Activated CD4-positive, alpha-beta T cell treated with anti-CD3 and anti-CD28 coated beads, Interleukin-2, amount 10 ng/mL, durations not matched to agents 24 days and 14 days (primary cell): ENCODE data around the gene DYNC2I2. TPM values are rescaled to one million over a fixed set of nuclear protein-coding genes. Genes with fewer than 3 reads are reported as not detected.
"Not testable (repeated sequence)": the region's sequence is repeated elsewhere in the genome, so short reads cannot be mapped to it uniquely, and the experiment has no call there.

Experiments used
- DNase-seq: peaks from one replicate; pipeline ENCODE4 v3.0.0; 2022
- H3K27ac Mint-ChIP-seq: one replicate; pipeline ENCODE4 v1.8.0; 2022; ENCODE audit warnings: mild to moderate bottlenecking, mixed read lengths
- H3K27me3 Mint-ChIP-seq: one replicate; pipeline ENCODE4 v1.8.0; 2022; ENCODE audit warnings: mixed read lengths
- H3K36me3 Mint-ChIP-seq: one replicate; pipeline ENCODE4 v1.8.0; 2022; ENCODE audit warnings: low read depth, mild to moderate bottlenecking, mixed read lengths
- H3K4me1 Mint-ChIP-seq: one replicate; pipeline ENCODE4 v1.8.0; 2021; ENCODE audit warnings: mixed read lengths
- H3K4me3 Mint-ChIP-seq: one replicate; pipeline ENCODE4 v1.8.0; 2022; ENCODE audit warnings: mild to moderate bottlenecking, moderate library complexity, mixed read lengths
- H3K9me3 Mint-ChIP-seq: one replicate; pipeline ENCODE4 v1.8.0; 2021; ENCODE audit warnings: mixed read lengths
- intact Hi-C: fragments of 100-400 bp; cut with micrococcal nuclease; formaldehyde crosslinking; loops from one replicate; pipeline ENCODE4 v1.15.1; 2023
- total RNA-seq: library from RNA; stranded (reverse); gene quantifications from 2 replicates; pipeline ENCODE4 v1.2.3, GENCODE V29; 2022

DYNC2I2 gene
- total RNA-seq, 1 donor from 2014 or later, result 47.4 TPM

DNA sequence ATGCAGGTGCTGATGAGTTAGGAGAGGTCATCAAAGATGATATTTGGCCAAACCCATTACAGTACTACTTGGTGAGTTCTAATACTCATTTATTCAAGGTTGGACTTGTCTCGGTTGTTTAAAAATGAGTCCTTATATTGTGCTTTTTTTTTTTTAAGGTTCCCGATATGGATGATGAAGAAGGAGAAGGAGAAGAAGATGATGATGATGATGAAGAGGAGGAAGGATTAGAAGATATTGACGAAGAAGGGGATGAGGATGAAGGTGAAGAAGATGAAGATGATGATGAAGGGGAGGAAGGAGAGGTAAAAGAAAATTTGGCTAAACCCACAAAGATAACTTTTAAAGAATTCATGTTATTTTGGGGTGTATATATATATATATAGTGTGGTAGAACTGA is 37.1 kb upstream of the DYNC2I2 start:
- H3K27me3 Mint-ChIP-seq, result not testable (repeated sequence)
- H3K27ac Mint-ChIP-seq, result peak overlapping the region; percentile 17

DNA sequence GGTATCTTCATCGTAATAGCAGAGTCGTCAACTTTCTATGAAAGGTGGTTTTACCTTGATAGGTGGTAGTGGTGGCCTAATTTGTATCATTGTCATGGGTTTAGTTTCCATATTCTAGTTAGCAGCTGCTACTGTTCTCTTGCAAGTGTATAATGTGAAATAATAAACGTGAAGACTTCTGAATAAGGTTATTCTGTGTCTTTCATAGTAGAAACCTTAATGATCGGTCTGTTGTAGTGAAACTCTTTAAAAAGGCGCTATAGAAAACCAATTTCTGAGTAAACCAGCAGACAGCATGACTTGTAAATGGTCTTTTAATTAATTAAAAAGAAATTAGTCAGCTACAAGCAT is 34.0 kb upstream of the DYNC2I2 start:
- Mint-ChIP-seq H3K4me1 (peaks cover 43% of the 10 kb centered on the region), H3K36me3 (peaks cover 46% of the 10 kb centered on the region), H3K9me3 (no peaks in the 10 kb centered on the region), H3K27ac (peak overlapping the region; percentile 97), H3K27me3 (no peaks in the 10 kb centered on the region), H3K4me3 (peak overlapping the region; percentile 96)
- intact Hi-C loops, result no loop called here
- DNase-seq, result no peak

More for the DNA sequence above, 37.1 kb upstream of the DYNC2I2 start:
- Mint-ChIP-seq H3K36me3 (peaks cover 64% of the 10 kb centered on the region), H3K4me1 (peaks cover 22% of the 10 kb centered on the region)
- intact Hi-C loops, H3K4me3 Mint-ChIP-seq, DNase-seq, H3K9me3 Mint-ChIP-seq: not testable (repeated sequence)

DNA sequence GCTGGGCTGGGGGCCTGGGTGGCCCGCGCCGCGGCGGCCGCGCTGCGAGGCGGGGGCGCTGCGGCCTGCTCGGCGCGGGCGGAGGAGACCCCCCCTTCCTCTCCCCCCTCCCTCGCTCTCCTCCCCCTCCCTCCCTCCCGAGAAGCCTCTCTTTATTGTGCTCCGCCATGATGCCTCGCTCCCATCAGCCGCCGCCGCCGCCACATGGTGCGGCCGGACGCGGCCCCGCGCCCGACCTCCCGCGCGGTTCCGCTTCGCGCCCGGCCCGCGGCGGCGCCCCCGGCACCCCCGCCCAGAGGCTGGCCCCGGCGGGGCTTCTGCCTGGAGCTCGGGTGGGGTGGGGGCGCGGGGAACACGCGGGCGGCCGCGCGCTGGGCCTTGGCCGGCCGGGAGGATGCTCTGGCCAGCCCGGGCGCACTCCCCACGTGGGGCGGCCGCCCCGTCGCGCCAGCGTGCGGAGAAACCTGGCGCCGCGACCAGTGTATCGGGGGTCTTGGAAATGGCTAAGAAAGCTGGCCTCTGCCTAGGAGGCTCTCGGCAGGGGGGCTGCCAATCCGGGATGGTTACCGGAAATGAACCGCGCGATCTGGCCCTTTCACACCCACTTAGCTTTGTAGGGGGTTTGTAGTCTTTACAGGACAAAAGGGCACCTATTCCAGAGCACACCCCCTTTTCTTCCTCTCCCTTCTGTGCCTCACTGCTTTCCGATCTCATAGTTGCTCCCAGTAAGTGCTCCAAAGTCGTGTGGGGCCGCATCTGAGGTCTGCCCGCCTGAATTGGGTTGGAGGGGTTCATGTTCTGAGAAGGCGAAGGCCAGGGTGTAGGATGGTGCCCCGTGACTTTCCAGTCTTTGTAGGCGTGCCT is 33.4 kb upstream of the DYNC2I2 start:
- H3K4me1 Mint-ChIP-seq, result peaks cover 49% of the 10 kb centered on the region
- intact Hi-C loops, result loop anchor here (1.0 to 5.0 kb wide), 3 partner anchors 34 to 257 kb away; partner anchors contain the start of genes DOLK, NUP188, ZDHHC12 and ZER1
- no peaks in the 10 kb centered on the region for H3K27me3 Mint-ChIP-seq
- peaks cover 42% of the 10 kb centered on the region for H3K36me3 Mint-ChIP-seq
- H3K27ac Mint-ChIP-seq, result peak overlapping the region; percentile 97
- DNase-seq, result peak; percentile 84
- H3K4me3 Mint-ChIP-seq, result peak overlapping the region; percentile 96
- no peaks in the 10 kb centered on the region for H3K9me3 Mint-ChIP-seq

DNA sequence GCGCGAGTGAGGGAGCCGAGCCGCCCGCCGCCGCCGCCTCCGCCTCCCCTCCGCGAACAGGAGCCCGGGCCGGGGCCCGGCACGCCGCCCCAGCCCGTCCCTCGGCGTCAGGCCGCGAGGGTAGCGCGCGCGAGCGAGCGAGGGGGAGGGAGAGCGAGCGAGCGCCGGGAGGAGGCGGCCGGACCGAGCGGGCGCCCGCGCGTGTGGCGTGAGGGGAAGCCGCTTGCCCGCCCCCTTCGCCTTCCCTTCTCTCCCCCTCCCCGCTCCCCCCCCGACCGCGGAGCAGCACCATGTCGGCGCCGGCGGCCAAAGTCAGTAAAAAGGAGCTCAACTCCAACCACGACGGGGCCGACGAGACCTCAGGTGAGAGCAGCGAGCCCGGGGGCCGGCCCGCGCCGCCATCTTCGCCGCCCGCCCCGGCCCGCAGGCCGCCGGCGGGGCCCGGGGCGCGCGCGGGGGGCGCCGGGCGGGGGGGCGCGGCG is 32.7 kb upstream of the DYNC2I2 start:
- Mint-ChIP-seq H3K4me3 (peak overlapping the region; percentile 47), H3K27ac (peak overlapping the region; percentile 63), H3K4me1 (peaks cover 56% of the 10 kb centered on the region), H3K27me3 (no peaks in the 10 kb centered on the region), H3K36me3 (peaks cover 39% of the 10 kb centered on the region), H3K9me3 (no peaks in the 10 kb centered on the region)
- intact Hi-C loops, result loop anchor here (1.0 to 5.0 kb wide), 3 partner anchors 35 to 258 kb away; partner anchors contain the start of genes DOLK, NUP188, ZDHHC12 and ZER1
- DNase-seq, result no peak

DNA sequence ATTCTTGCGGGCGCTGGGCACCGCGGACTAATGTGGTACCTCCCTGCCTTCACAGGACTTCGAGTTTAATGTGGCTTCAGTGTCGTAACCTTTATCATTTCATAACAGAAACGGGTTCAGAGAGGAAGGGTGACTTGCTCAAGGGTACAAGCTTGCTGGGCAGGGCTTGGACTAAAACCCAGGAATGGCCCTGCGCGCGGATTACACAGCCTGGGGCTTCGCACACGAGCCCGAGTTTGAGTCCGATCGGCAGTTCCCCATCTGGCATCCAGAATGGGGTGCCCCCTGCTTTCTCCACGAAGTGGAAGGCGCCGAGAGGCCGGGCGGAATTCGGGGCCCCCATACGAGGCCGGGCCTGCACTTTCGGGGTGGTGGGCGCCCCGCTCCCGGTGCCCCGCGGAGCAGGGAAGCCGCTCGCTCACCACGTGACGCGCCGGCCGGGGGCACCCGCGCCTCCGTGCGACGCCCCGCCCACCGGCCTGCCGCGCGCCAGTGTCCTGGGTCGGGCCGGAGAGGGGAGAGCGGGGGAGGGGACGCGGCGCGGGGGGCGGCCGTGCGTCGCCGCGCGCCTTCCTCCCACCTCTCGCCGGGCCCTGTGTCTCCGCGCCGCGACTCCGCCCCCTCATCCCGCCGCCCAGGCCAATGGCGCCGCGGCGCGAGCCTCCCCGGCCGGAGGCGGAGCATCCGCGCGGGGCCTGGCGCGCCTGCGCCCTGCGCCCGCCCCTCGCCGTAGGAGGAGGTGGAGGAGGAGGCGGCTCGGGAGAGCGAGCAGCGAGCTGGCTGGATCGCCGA is 32.0 kb upstream of the DYNC2I2 start, which contains the start of gene SET:
TSS of gene SET (plus strand) at position 722 of the 792 bp plus-strand sequence. CDS start 361 bp downstream, outside the sequence.
- no peaks in the 10 kb centered on the region for H3K9me3 Mint-ChIP-seq
- peak within 1 kb of the TSS; percentile 93 for H3K27ac Mint-ChIP-seq
- H3K36me3 Mint-ChIP-seq, result peaks cover 39% of the 10 kb centered on the region
- peak within 1 kb of the TSS; percentile 78 for H3K4me3 Mint-ChIP-seq
- H3K27me3 Mint-ChIP-seq, result no peaks in the 10 kb centered on the region
- peak; percentile 98 for DNase-seq
- peaks cover 57% of the 10 kb centered on the region for H3K4me1 Mint-ChIP-seq
- intact Hi-C loops, result loop anchor here (1.0 to 5.0 kb wide), 3 partner anchors 36 to 259 kb away; partner anchors contain the start of genes DOLK, NUP188, ZDHHC12 and ZER1

DNA sequence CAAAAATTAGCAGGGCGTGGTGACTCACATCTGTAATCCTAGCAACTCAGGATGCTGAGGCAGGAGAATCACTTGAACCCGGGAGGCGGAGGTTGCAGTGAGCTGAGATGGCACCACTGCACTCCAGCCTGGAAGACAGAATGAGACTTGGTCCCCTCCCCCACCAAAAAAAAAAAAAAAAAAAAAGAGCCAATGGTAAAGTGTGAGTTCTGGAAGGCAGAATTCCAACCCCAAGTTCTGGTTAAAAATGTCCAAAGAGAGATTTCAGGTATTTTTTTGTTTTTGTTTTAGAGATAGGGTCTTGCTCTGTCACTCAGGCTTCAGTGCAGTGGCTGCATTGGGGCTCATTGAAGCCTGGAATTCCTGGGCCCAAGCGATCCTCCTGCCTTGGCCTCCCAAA is 30.8 kb upstream of the DYNC2I2 start:
- Mint-ChIP-seq H3K4me1 (peaks cover 55% of the 10 kb centered on the region), H3K4me3 (peak overlapping the region; percentile 40), H3K9me3 (no peaks in the 10 kb centered on the region), H3K27ac (peak overlapping the region; percentile 65), H3K27me3 (no peaks in the 10 kb centered on the region), H3K36me3 (peaks cover 28% of the 10 kb centered on the region)
- DNase-seq, result no peak
- intact Hi-C loops, result loop anchor here (5.0 kb wide), 2 partner anchors 85 to 260 kb away; partner anchors contain the start of genes DOLK, NUP188 and ZER1

DNA sequence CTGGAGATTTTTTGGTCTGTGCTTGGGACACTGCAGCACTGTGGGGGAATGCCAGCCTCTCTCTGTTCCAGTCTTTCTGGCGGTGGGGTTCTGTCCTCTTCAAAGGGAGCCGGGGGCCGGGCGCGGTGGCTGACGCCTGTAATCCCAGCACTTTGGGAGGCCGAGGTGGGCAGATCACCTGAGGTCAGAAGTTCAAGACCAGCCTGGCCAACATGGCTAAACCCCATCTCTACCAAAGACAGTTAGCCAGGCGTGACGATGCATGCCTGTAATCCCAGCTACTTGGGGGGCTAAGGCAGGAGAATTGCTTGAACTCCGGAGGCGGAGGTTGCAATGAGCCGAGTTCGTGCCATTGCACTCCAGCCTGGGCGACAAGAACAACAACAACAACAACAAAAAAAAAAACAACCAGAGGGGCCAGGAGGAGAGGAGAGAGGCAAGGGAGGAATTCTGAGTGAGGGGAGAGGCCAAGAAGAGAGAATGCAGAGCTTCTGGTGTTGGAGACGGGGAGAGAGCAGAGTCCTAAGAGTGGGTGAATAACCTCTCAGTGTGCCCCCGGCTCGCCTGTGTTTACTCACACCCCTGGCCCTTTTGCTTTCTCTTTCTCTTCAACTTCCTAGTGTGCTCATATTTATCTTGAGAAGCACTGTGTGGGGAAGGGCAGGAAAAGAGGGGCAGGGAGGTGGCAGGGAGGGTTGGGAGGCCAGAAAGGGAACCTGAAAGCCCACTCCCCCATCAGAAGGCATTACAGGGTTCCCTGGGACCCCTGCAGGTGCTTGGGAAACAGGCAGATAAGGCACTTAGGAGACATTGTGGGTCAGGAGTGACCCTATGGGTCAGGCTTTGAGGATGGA is 29.2 kb upstream of the DYNC2I2 start:
- intact Hi-C loops, result loop anchor here (2.0 to 5.0 kb wide), 3 partner anchors 17 to 261 kb away; partner anchors contain the start of genes DOLK, NUP188, PKN3 and ZER1
- DNase-seq, result peak; percentile 84
- Mint-ChIP-seq H3K27ac (peak overlapping the region; percentile 96), H3K4me3 (peak overlapping the region; percentile 95), H3K4me1 (peaks cover 44% of the 10 kb centered on the region), H3K9me3 (no peaks in the 10 kb centered on the region), H3K36me3 (peaks cover 15% of the 10 kb centered on the region), H3K27me3 (no peaks in the 10 kb centered on the region)

DNA sequence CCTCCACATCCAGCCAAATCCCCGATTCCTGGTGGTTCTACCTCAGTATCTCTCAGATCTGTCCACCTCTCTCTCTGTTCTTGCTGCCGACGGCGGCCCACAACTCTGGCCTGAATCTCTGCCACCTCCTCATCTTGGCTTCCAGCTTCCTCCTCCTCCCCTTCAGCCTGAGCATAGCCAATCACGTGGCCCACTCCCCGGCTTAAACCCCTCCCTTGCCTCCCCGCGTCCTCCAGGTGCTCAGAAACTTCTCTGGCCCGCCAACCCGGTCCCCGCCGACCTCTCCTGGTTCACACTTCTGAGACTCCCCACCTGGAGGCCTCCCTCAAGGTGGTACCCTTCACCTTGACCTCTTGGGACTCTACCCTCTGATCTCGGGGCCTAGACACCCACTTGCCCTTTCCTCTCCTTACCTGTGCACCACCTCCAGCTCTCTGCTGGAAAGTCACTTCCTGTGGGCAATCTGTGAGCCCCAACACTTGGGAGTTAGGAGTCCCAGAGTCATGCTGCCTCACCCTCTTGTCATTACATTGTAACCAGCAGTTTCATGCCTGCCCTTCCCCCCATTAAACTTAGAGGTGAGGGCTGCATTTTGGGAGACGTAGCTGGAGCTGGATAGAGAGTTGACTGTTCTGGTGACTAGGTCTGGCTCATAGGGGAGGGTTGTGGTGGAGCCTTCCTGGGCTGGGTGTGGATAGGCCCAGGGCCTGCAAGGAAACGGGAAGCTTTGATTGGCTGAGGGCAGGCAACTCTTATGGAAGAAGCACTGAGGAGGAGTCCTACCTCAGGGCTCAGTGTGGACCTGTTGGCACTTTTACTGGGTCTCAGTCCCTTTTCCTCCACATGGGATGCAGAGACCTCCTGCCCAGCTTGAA is 27.9 kb upstream of the DYNC2I2 start:
- Mint-ChIP-seq H3K9me3 (no peaks in the 10 kb centered on the region), H3K27ac (peak overlapping the region; percentile 96), H3K4me1 (peaks cover 42% of the 10 kb centered on the region), H3K36me3 (peaks cover 9% of the 10 kb centered on the region), H3K4me3 (peak overlapping the region; percentile 95), H3K27me3 (no peaks in the 10 kb centered on the region)
- intact Hi-C loops, result loop anchor here (1.0 to 5.0 kb wide), 6 partner anchors 18 to 263 kb away; partner anchors contain the start of genes DOLK, DYNC2I2, NUP188 and PKN3
- DNase-seq, result peak; percentile 94

DNA sequence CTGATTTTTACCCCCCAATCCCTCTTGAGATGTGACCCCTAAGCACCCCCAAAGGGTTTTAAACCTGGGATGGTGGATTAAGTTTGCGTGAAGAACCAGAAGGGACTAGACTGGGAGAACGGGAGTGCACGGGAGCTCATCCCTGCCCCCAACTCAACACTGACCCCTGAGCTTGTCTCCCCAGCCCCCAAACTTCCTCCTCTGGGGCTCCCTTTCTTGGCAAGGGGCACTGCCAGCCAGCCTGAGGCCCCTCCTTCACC is 27.3 kb upstream of the DYNC2I2 start:
- peaks cover 42% of the 10 kb centered on the region for H3K4me1 Mint-ChIP-seq
- no peaks in the 10 kb centered on the region for H3K27me3 Mint-ChIP-seq
- no peak for DNase-seq
- H3K27ac Mint-ChIP-seq, result peak overlapping the region; percentile 96
- no peaks in the 10 kb centered on the region for H3K9me3 Mint-ChIP-seq
- H3K4me3 Mint-ChIP-seq, result peak overlapping the region; percentile 95
- intact Hi-C loops, result loop anchor here (1.0 to 2.0 kb wide), 4 partner anchors 19 to 132 kb away; partner anchors contain the start of genes DYNC2I2, PKN3, SPTAN1 and ZDHHC12
- peaks cover 9% of the 10 kb centered on the region for H3K36me3 Mint-ChIP-seq

DNA sequence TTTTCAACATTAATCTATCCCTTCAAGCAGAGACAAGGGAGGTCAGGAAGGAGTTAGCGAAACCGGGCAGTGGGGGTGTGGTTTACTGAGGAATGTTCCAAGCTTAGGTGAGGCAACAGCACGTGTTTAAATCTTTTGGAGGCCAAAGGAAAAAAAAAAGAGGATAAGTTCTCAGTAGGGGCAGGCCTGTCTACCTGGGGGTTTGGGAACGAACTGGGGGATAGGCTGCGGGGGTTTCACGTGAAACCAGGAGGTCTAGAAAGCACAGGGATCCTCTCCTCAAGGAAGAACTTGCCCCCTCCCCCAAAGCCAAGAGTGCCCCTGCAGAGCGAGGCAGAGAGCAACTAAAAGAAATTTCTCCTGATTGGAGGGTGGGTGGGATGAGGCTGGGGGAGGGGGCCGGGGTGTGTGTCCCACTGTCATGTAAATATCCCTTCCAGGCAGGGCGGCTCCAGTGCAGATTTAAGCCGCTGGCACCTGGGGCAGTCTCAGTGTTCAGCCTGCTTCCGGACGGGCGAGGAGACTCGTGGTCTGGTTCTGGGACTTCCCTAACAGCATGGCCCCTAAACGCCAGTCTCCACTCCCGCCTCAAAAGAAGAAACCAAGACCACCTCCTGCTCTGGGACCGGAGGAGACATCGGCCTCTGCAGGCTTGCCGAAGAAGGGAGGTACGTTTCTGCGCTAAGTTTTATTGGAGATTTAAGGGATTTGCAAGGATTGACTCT is 26.9 kb upstream of the DYNC2I2 start:
- Mint-ChIP-seq H3K4me1 (peaks cover 42% of the 10 kb centered on the region), H3K9me3 (no peaks in the 10 kb centered on the region)
- intact Hi-C loops, result loop anchor here (1.0 to 2.0 kb wide), 5 partner anchors 19 to 227 kb away; partner anchors contain the start of genes DYNC2I2, ODF2, PKN3 and SPTAN1

DNA sequence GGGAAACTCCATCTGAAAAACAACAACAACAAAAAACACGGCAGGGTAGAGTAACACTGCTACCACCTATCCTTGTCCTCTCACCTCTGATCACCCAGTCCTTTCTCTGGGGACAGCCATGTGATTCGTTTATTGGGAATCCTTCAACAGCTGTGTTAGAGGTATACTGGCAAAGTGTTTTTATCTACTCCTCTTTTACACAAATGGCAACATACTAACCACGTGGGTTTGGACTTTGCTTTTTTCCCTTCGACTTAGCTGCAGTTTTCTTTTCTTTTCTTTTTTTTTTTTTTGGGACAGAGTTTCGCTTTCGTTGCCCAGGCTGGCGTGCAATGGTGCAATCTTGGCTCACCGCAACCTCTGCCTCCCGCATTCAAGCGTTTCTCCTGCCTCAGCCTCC is 21.1 kb upstream of the DYNC2I2 start:
- no peak overlapping the region for H3K27ac Mint-ChIP-seq
- no peak for DNase-seq
- H3K27me3 Mint-ChIP-seq, result no peaks in the 10 kb centered on the region
- intact Hi-C loops, result no loop called here
- no peaks in the 10 kb centered on the region for H3K36me3 Mint-ChIP-seq
- H3K4me1 Mint-ChIP-seq, result no peaks in the 10 kb centered on the region
- no peaks in the 10 kb centered on the region for H3K9me3 Mint-ChIP-seq
- no peak overlapping the region for H3K4me3 Mint-ChIP-seq

More for the DNA sequence above, 26.9 kb upstream of the DYNC2I2 start:
- H3K36me3 Mint-ChIP-seq, result peaks cover 9% of the 10 kb centered on the region
- peak overlapping the region; percentile 95 for H3K4me3 Mint-ChIP-seq
- no peaks in the 10 kb centered on the region for H3K27me3 Mint-ChIP-seq
- peak; percentile 80 for DNase-seq
- peak overlapping the region; percentile 96 for H3K27ac Mint-ChIP-seq
